CD4-positive, alpha-beta memory T cell (primary cell): ENCODE measurements around the gene USP8. TPM values are rescaled to one million over a fixed set of nuclear protein-coding genes. Genes with fewer than 3 reads are reported as not detected.

Source experiments
- CTCF ChIA-PET: fragments of 350-600 bp; sonication (Branson Sonifier 250); formaldehyde crosslinking; loops from one replicate; lab custom pipeline; 2021; ENCODE audit warnings: inconsistent platforms; ENCODE audit not compliant: partially characterized antibody; lab: Charles Lee
- POLR2A ChIA-PET: fragments of 350-600 bp; sonication (Branson Sonifier 250); formaldehyde crosslinking; loops from one replicate; lab custom pipeline; 2021; ENCODE audit not compliant: partially characterized antibody; lab: Charles Lee
- DNase-seq, 5 donors: peaks; one replicate each; pipeline versions ENCODE4 v3.0.0 to v3.0.0-alpha.2; 2020 to 2022; ENCODE audit warnings: mixed read lengths in 1 of 5
- H3K27ac ChIP-seq: one replicate; pipeline ENCODE4 v1.7.0; 2013; ENCODE audit warnings: low read depth, low read length
- H3K27me3 ChIP-seq: 2 replicates; pipeline ENCODE4 v1.7.0; 2013; ENCODE audit warnings: mild to moderate bottlenecking, low read length, moderate library complexity; ENCODE audit not compliant: insufficient read depth
- H3K36me3 ChIP-seq: 2 replicates; pipeline ENCODE4 v1.7.0; 2013; ENCODE audit warnings: mild to moderate bottlenecking, low read length, moderate library complexity; ENCODE audit not compliant: insufficient read depth
- H3K4me1 ChIP-seq: 2 replicates; pipeline ENCODE4 v1.7.0; 2013; ENCODE audit warnings: mild to moderate bottlenecking, low read length, moderate library complexity; ENCODE audit not compliant: insufficient read depth
- H3K4me3 ChIP-seq, 2 donors: one replicate each; pipeline ENCODE4 v1.7.0; 2013; ENCODE audit warnings: low read length in 2 of 2, mild to moderate bottlenecking in 1 of 2
- H3K9me3 ChIP-seq, 2 donors: one replicate each; pipeline ENCODE4 v1.7.0; 2013; ENCODE audit warnings: low read length in 2 of 2, control low read depth in 1 of 2; ENCODE audit not compliant: control insufficient read depth in 1 of 2
- H3K27ac Mint-ChIP-seq, 7 donors: one replicate each; pipeline ENCODE4 v1.8.0; 2020 to 2021; ENCODE audit warnings: mixed read lengths in 7 of 7, mild to moderate bottlenecking in 6 of 7, inconsistent platforms in 3 of 7, moderate library complexity in 3 of 7
- H3K27me3 Mint-ChIP-seq, 2 donors: one replicate each; pipeline ENCODE4 v1.8.0; 2020 to 2021; ENCODE audit warnings: mixed read lengths in 2 of 2
- H3K36me3 Mint-ChIP-seq, 2 donors: one replicate each; pipeline ENCODE4 v1.8.0; 2020 to 2021; ENCODE audit warnings: mixed read lengths in 2 of 2, inconsistent platforms in 1 of 2, mild to moderate bottlenecking in 1 of 2
- H3K4me1 Mint-ChIP-seq, 4 donors: one replicate each; pipeline ENCODE4 v1.8.0; 2020 to 2021; ENCODE audit warnings: mixed read lengths in 4 of 4, mild to moderate bottlenecking in 1 of 4
- H3K4me3 Mint-ChIP-seq, 8 donors: one replicate each; pipeline ENCODE4 v1.8.0; 2020 to 2021; ENCODE audit warnings: mixed read lengths in 8 of 8, mild to moderate bottlenecking in 7 of 8, moderate library complexity in 6 of 8, inconsistent platforms in 3 of 8
- H3K9me3 Mint-ChIP-seq, 8 donors: one replicate each; pipeline ENCODE4 v1.8.0; 2020 to 2021; ENCODE audit warnings: mixed read lengths in 8 of 8, mild to moderate bottlenecking in 5 of 8, inconsistent platforms in 3 of 8, moderate library complexity in 1 of 8
- intact Hi-C: fragments of 100-400 bp; cut with micrococcal nuclease; formaldehyde crosslinking; loops from one replicate; pipeline ENCODE4 v1.15.1; 2023
- polyA plus RNA-seq, 2 donors: library from polyadenylated mRNA; unstranded; fragments of 300-500 nt; fragmentation: Illumina TruSeq; gene quantifications; one replicate each; pipeline ENCODE4 v1.2.3, GENCODE V29; 2021
- total RNA-seq, 2 experiments: library from RNA; stranded (reverse); gene quantifications; one replicate each; pipeline ENCODE4 v1.2.3, GENCODE V29; 2021

Gene USP8
- total and polyA plus RNA-seq, 4 experiments from 2014 or later = 23.5 to 70.9 (median 60.8) TPM

- intact Hi-C loops = no loop called here
- Mint-ChIP-seq H3K4me3 (no peak overlapping the region), H3K27me3 (no peaks in the 10 kb centered on the region), H3K36me3 (peaks cover 29 to 54% of the 10 kb centered on the region in 2 donors), H3K4me1 (peaks cover 7 to 18% (median 15%) of the 10 kb centered on the region in 4 donors), H3K27ac (no peak overlapping the region), H3K9me3 (no peaks in the 10 kb centered on the region)
- Histone ChIP-seq H3K9me3 (no peaks in the 10 kb centered on the region), H3K4me3 (no peak overlapping the region), H3K36me3 (peaks cover 15% of the 10 kb centered on the region), H3K4me1 (peaks cover under 1% of the 10 kb centered on the region), H3K27ac (no peak overlapping the region), H3K27me3 (no peaks in the 10 kb centered on the region)
- CTCF ChIA-PET = no interaction called here
- DNase-seq = no peak
- POLR2A ChIA-PET = interaction anchor here (1.0 kb wide), 1 partner anchor 17 kb away, joined by 4 read pairs; the partner anchor contains the start of gene USP8
Measured at GRCh38 chr15:50440932-50441331, 16.7 kb downstream of the USP8 start.

DNA sequence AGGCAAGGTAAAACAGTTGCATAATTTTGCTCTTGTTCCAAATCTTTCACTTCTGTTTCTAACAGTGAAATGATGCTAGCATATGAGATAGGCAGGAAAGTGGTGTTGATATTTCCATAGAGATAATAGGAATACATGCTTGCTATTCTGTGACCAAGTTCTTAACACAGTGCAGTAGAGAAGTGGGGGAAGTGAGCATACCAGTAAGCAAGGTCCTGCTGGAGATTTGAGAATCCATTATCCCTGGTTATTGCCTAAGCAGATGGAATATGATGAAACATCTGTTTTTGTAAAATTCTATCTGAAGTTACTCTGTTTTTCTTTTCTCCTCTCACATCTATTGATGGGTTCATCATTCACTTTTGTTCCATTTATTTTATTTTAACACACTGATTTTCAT is 28.7 kb downstream of the USP8 start:
- Histone ChIP-seq H3K4me3 (no peak overlapping the region), H3K27ac (no peak overlapping the region), H3K36me3 (peaks cover 10% of the 10 kb centered on the region), H3K9me3 (no peaks in the 10 kb centered on the region), H3K4me1 (no peaks in the 10 kb centered on the region), H3K27me3 (no peaks in the 10 kb centered on the region)
- Mint-ChIP-seq H3K36me3 (peaks cover 18 to 46% of the 10 kb centered on the region in 2 donors), H3K4me3 (no peak overlapping the region), H3K27ac (peak overlapping the region in 2 of 7 donors; percentile 6 to 48), H3K4me1 (peaks cover 0 to 9% (median 6%) of the 10 kb centered on the region in 4 donors), H3K9me3 (no peaks in the 10 kb centered on the region), H3K27me3 (no peaks in the 10 kb centered on the region)
- DNase-seq = no peak
- CTCF ChIA-PET = no interaction called here
- POLR2A ChIA-PET = no interaction called here
- intact Hi-C loops = no loop called here

GRCh38 chr15:50458348-50459112 is 34.3 kb downstream of the USP8 start:
- no peak overlapping the region for H3K4me3 Mint-ChIP-seq
- peak overlapping the region in 2 of 7 donors; percentile 20 to 36 for H3K27ac Mint-ChIP-seq
- no peak for DNase-seq
- Histone ChIP-seq H3K4me3 (no peak overlapping the region), H3K27me3 (no peaks in the 10 kb centered on the region), H3K27ac (no peak overlapping the region), H3K9me3 (no peaks in the 10 kb centered on the region), H3K4me1 (no peaks in the 10 kb centered on the region), H3K36me3 (peaks cover 10% of the 10 kb centered on the region)
- peaks cover 34 to 49% of the 10 kb centered on the region in 2 donors for H3K36me3 Mint-ChIP-seq
- no peaks in the 10 kb centered on the region for H3K27me3 Mint-ChIP-seq
- H3K9me3 Mint-ChIP-seq = no peaks in the 10 kb centered on the region
- intact Hi-C loops = no loop called here
- ChIA-PET POLR2A (no interaction called here), CTCF (no interaction called here)
- peaks cover 0 to 8% (median 2%) of the 10 kb centered on the region in 4 donors for H3K4me1 Mint-ChIP-seq

GRCh38 chr15:50463423-50464358 is 39.5 kb downstream of the USP8 start:
- Mint-ChIP-seq H3K4me1 (peaks cover 0 to 9% (median 2%) of the 10 kb centered on the region in 4 donors), H3K36me3 (peaks cover 39 to 61% of the 10 kb centered on the region in 2 donors), H3K27me3 (no peaks in the 10 kb centered on the region), H3K9me3 (no peaks in the 10 kb centered on the region), H3K27ac (peak overlapping the region in 1 of 7 donors; percentile 7), H3K4me3 (no peak overlapping the region)
- Histone ChIP-seq H3K4me1 (no peaks in the 10 kb centered on the region), H3K27me3 (no peaks in the 10 kb centered on the region), H3K4me3 (no peak overlapping the region), H3K9me3 (no peaks in the 10 kb centered on the region), H3K27ac (no peak overlapping the region), H3K36me3 (peaks cover 13% of the 10 kb centered on the region)
- ChIA-PET POLR2A (interaction anchor here (1.1 kb wide), 1 partner anchor 108 kb away, joined by 4 read pairs; the partner anchor contains the start of gene GABPB1), CTCF (no interaction called here)
- DNase-seq = no peak
- intact Hi-C loops = no loop called here

- ChIA-PET POLR2A (no interaction called here), CTCF (no interaction called here)
- Histone ChIP-seq H3K4me1 (no peaks in the 10 kb centered on the region), H3K27me3 (no peaks in the 10 kb centered on the region), H3K4me3 (no peak overlapping the region), H3K9me3 (no peaks in the 10 kb centered on the region), H3K27ac (no peak overlapping the region), H3K36me3 (peaks cover 20% of the 10 kb centered on the region)
- Mint-ChIP-seq H3K27me3 (no peaks in the 10 kb centered on the region), H3K36me3 (peaks cover 36 to 52% of the 10 kb centered on the region in 2 donors), H3K4me1 (peaks cover 0 to 5% (median under 1%) of the 10 kb centered on the region in 4 donors), H3K27ac (no peak overlapping the region), H3K4me3 (no peak overlapping the region), H3K9me3 (no peaks in the 10 kb centered on the region)
- no peak for DNase-seq
- intact Hi-C loops = no loop called here
Measured at GRCh38 chr15:50471072-50471471, 46.9 kb downstream of the USP8 start.

GRCh38 chr15:50476143-50476542 is 51.9 kb downstream of the USP8 start:
- no peaks in the 10 kb centered on the region for H3K4me1 ChIP-seq
- no peaks in the 10 kb centered on the region for H3K27me3 ChIP-seq
- ChIA-PET POLR2A (no interaction called here), CTCF (interaction anchor here (0.6 kb wide), 1 partner anchor 54 kb away, joined by 3 read pairs; no protein-coding TSS in a partner anchor)
- H3K36me3 Mint-ChIP-seq = peaks cover 33 to 65% of the 10 kb centered on the region in 2 donors
- H3K27ac Mint-ChIP-seq = no peak overlapping the region
- DNase-seq = no peak
- H3K36me3 ChIP-seq = peaks cover 40% of the 10 kb centered on the region
- H3K4me3 Mint-ChIP-seq = no peak overlapping the region
- H3K27ac ChIP-seq = no peak overlapping the region
- no peak overlapping the region for H3K4me3 ChIP-seq
- H3K4me1 Mint-ChIP-seq = peaks cover 0 to 11% (median 5%) of the 10 kb centered on the region in 4 donors
- H3K9me3 Mint-ChIP-seq = no peaks in the 10 kb centered on the region
- H3K27me3 Mint-ChIP-seq = no peaks in the 10 kb centered on the region
- intact Hi-C loops = no loop called here
- H3K9me3 ChIP-seq = no peaks in the 10 kb centered on the region

DNA sequence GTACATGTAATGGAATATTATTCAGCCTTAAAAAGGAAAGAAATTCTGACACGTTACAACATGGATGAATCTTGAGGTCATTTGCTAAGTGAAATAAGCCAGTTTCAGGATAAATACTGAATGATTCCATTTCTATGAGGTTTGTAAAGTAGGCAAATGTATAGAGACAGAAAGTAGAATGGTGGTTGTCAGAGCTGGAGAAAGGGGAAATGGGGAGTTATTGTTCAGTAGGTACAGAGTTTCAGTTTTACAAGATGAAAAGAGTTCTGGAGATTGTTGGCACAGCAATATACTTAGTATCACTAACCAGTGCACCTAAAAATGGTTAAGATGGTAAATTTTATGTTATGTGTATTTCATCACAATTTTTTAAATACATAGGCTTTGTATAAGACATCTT is 60.6 kb downstream of the USP8 start:
- Mint-ChIP-seq H3K27ac (peak overlapping the region in 1 of 7 donors; percentile 31), H3K4me1 (peaks cover 0 to 12% (median 6%) of the 10 kb centered on the region in 4 donors), H3K27me3 (no peaks in the 10 kb centered on the region), H3K9me3 (no peaks in the 10 kb centered on the region), H3K36me3 (peaks cover 45 to 73% of the 10 kb centered on the region in 2 donors), H3K4me3 (no peak overlapping the region)
- Histone ChIP-seq H3K27me3 (no peaks in the 10 kb centered on the region), H3K36me3 (peaks cover 30% of the 10 kb centered on the region), H3K27ac (no peak overlapping the region), H3K9me3 (no peaks in the 10 kb centered on the region), H3K4me1 (no peaks in the 10 kb centered on the region), H3K4me3 (no peak overlapping the region)
- POLR2A ChIA-PET = no interaction called here
- DNase-seq = no peak
- CTCF ChIA-PET = interaction anchor here (0.7 kb wide), 1 partner anchor 846 kb away, joined by 3 read pairs; no protein-coding TSS in a partner anchor
- intact Hi-C loops = no loop called here
